Activated CD8-positive, alpha-beta memory T cell treated with anti-CD3 and anti-CD28 coated beads for 4 hours (primary cell): ENCODE results near the gene TGFBR1.
"Not testable (repeated sequence)": the region's sequence is repeated elsewhere in the genome, so short reads cannot be mapped to it uniquely, and the experiment has no call there.

Experiments
- DNase-seq, 2 donors: peaks; one replicate each; pipeline ENCODE4 v3.0.0-alpha.2; 2020; ENCODE audit warnings: low read depth in 2 of 2

TGFBR1 gene

GRCh38 chr9:99076030-99076429, 28.9 kb upstream of the TGFBR1 start:
- no peak for DNase-seq

GRCh38 chr9:99076483-99077171, 28.3 kb upstream of the TGFBR1 start:
- no peak for DNase-seq

GRCh38 chr9:99078717-99079116, 26.2 kb upstream of the TGFBR1 start:
- DNase-seq = no peak

GRCh38 chr9:99079542-99079941, 25.4 kb upstream of the TGFBR1 start:
- no peak for DNase-seq

GRCh38 chr9:99083051-99083450, 21.9 kb upstream of the TGFBR1 start:
- no peak for DNase-seq

- no peak for DNase-seq
Measured at GRCh38 chr9:99085949-99086948, 18.7 kb upstream of the TGFBR1 start.

GRCh38 chr9:99087462-99087861, 17.5 kb upstream of the TGFBR1 start:
- DNase-seq = no peak

GRCh38 chr9:99090336-99091130, 14.4 kb upstream of the TGFBR1 start:
- no peak for DNase-seq

GRCh38 chr9:99092643-99093491, 12.0 kb upstream of the TGFBR1 start:
- no peak for DNase-seq

- no peak for DNase-seq
Measured at GRCh38 chr9:99093492-99093791, 11.5 kb upstream of the TGFBR1 start.

GRCh38 chr9:99095565-99095964, 9.3 kb upstream of the TGFBR1 start:
- no peak for DNase-seq

GRCh38 chr9:99096409-99096808, 8.5 kb upstream of the TGFBR1 start:
- no peak for DNase-seq

GRCh38 chr9:99099806-99100585, 4.9 kb upstream of the TGFBR1 start:
- not testable (repeated sequence) for DNase-seq

- DNase-seq = no peak
Measured at GRCh38 chr9:99101271-99101670, 3.6 kb upstream of the TGFBR1 start.

GRCh38 chr9:99101812-99102211, 3.1 kb upstream of the TGFBR1 start:
- no peak for DNase-seq

- no peak for DNase-seq
Measured at GRCh38 chr9:99103054-99103895, 1.6 kb upstream of the TGFBR1 start.

- DNase-seq = no peak
Measured at GRCh38 chr9:99103901-99104458, 933 bp upstream of the TGFBR1 start.

- DNase-seq = peak in 1 of 2 donors; percentile 10
Measured at GRCh38 chr9:99105152-99106043, 485 bp downstream of the TGFBR1 start.
